GM12891 (cell line): ENCODE measurements around the gene FAT2.

ENCODE experiments used
- PAX5 ChIP-seq: IDR thresholded peaks from 2 replicates; pipeline ENCODE4 v1.6.1; 2011; ENCODE audit warnings: low read length, moderate library complexity, mild to moderate bottlenecking; ENCODE audit not compliant: insufficient read depth, severe bottlenecking
- POLR2A ChIP-seq: IDR thresholded peaks from 2 replicates; pipeline ENCODE4 v1.6.1; 2011; ENCODE audit warnings: low read depth, low read length, control low read depth
- POLR2AphosphoS5 ChIP-seq: IDR thresholded peaks from 2 replicates; pipeline ENCODE4 v1.6.1; 2011; ENCODE audit warnings: low read depth, low read length, control low read depth
- POU2F2 ChIP-seq: IDR thresholded peaks from 2 replicates; pipeline ENCODE4 v1.6.1; 2011; ENCODE audit warnings: low read depth, mild to moderate bottlenecking, control low read depth, low read length, moderate library complexity
- SPI1 ChIP-seq: IDR thresholded peaks from 2 replicates; pipeline ENCODE4 v1.6.1; 2011; ENCODE audit warnings: low read depth, low read length, control low read depth
- TAF1 ChIP-seq: IDR thresholded peaks from 2 replicates; pipeline ENCODE4 v1.6.1; 2011; ENCODE audit warnings: low read depth, low read length, control low read depth

DNA sequence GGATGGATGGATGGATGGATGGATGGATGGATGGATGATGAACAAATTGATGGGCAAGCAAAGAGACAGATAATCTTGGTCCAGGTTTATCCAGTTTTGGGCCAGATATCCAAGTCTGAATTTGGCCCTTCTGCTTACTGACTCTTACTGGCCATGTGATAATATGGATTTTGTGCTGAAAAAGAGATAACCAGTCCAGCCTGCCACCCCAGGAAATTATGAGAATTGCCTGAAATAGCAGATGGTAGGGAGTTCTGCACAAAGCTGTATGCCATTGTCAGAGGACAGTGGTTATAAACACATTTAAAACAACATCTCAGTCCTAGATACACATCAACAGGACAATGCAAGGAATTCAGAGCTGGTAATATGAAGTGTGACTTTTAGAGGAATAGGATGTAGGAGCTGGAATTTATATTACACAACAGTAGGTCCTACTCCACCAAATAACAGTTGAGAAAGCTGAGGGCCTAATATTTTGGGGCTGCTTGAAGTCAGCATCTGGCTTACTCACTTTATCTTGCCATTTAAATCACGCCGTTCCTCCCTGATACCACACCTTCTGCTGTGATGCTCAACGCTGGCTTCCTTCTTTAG, 9.0 kb upstream of the FAT2 start:
- TF ChIP-seq POLR2A = no peak
- TF ChIP-seq POLR2AphosphoS5 = no peak
- no peak for TF ChIP-seq SPI1
- TF ChIP-seq TAF1 = no peak
- no peak for TF ChIP-seq PAX5
- TF ChIP-seq POU2F2 = no peak
